Dedifferentiated amniotic fluid mesenchymal stem cell (primary cell): ENCODE data around the gene RIIAD1.

ENCODE experiments used
- DNase-seq: peaks from one replicate; pipeline ENCODE4 v3.0.0-alpha.2; 2016; ENCODE audit errors: extremely low spot score

RIIAD1 gene

GRCh38 chr1:151711044-151711800 lies 10.1 kb upstream of the RIIAD1 start:
- DNase-seq, result no peak

GRCh38 chr1:151711951-151712350 lies 9.4 kb upstream of the RIIAD1 start:
- no peak for DNase-seq

GRCh38 chr1:151713044-151713443 lies 8.3 kb upstream of the RIIAD1 start:
- no peak for DNase-seq

- no peak for DNase-seq
These were observed 7.4 kb upstream of the RIIAD1 start for GRCh38 chr1:151713874-151714273.

- DNase-seq, result no peak
These were observed 6.2 kb upstream of the RIIAD1 start for GRCh38 chr1:151714820-151715725.

- no peak for DNase-seq
These were observed 5.5 kb upstream of the RIIAD1 start for GRCh38 chr1:151715726-151716404.

GRCh38 chr1:151716405-151716762 lies 4.9 kb upstream of the RIIAD1 start:
- DNase-seq, result no peak

- DNase-seq, result no peak
These were observed 4.3 kb upstream of the RIIAD1 start, which contains the start of gene CELF3 for GRCh38 chr1:151716771-151717631. CELF3 (minus strand) TSS chr1:151716803; CDS start chr1:151716020, 783 bp downstream.

GRCh38 chr1:151718011-151718431 lies 3.3 kb upstream of the RIIAD1 start:
- DNase-seq, result no peak

- no peak for DNase-seq
These were observed 2.7 kb upstream of the RIIAD1 start for GRCh38 chr1:151718666-151719065.

- no peak for DNase-seq
These were observed 1.2 kb upstream of the RIIAD1 start for GRCh38 chr1:151720125-151720524.

GRCh38 chr1:151720554-151720953 lies 768 bp upstream of the RIIAD1 start:
- no peak for DNase-seq

GRCh38 chr1:151721788-151722510 lies 627 bp downstream of the RIIAD1 start:
- no peak for DNase-seq

- DNase-seq, result no peak
These were observed 2.5 kb downstream of the RIIAD1 start for GRCh38 chr1:151723726-151724370.

GRCh38 chr1:151728151-151729054 lies 7.1 kb downstream of the RIIAD1 start:
- DNase-seq, result no peak

- DNase-seq, result no peak
These were observed 8.0 kb downstream of the RIIAD1 start for GRCh38 chr1:151729157-151729965.

GRCh38 chr1:151729966-151730291 lies 8.6 kb downstream of the RIIAD1 start:
- no peak for DNase-seq

GRCh38 chr1:151733126-151733525 lies 11.8 kb downstream of the RIIAD1 start:
- DNase-seq, result no peak
